Adipose tissue (tissue), 3 donors: ENCODE data around the gene NPHS1. TPM values are rescaled to one million over a fixed set of nuclear protein-coding genes. Genes with fewer than 3 reads are reported as not detected.

Experiments
- H3K27ac ChIP-seq: one replicate; pipeline ENCODE4 v1.5.1; 2013; ENCODE audit warnings: low read depth, low read length
- WGBS, 3 donors: extraction: QIAGEN DNeasy Blood & Tissue Kit; methylation state at CpG; one replicate each; pipeline ENCODE4 v1.1.7; 2013; 5-methylcytosine and 5-hydroxymethylcytosine counted together
- polyA plus RNA-seq, 3 donors: library from polyadenylated mRNA; stranded (reverse); fragments of 200-250 nt; gene quantifications; one replicate each; pipeline ENCODE4 v1.2.3, GENCODE V29; 2013
- donor health status: healthy with polysubstance abuse.
- donor health status: Bipolar disorder and iron deficiency.
- donor health status: healthy.

NPHS1 gene
- polyA plus RNA-seq, 3 donors: 0.42 to 13.6 TPM; not detected in 1

DNA sequence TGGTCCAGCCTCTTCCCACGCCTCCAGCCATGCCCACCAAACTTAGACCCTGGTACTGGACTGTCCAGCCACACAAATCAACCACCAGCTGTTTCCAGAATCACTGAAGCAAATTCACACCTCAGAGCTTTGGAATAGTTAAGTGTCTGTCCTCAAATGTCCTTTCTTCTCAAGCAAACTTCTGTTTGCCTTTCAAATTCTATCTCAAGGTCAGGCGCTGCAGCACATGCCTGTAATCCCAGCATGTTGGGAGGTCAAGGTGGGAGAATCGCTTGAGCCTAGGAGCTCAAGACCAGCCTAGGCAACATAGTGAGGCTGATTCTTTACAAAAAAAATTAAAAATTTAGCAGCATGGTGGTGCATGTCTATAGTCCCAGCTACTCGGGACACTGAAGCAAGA is 20.2 kb downstream of the NPHS1 start:
- WGBS, 3 donors: 27 to 79% (median 74%) methylated on average over 4 of the region's 4 CpGs
- no peak overlapping the region for H3K27ac ChIP-seq

DNA sequence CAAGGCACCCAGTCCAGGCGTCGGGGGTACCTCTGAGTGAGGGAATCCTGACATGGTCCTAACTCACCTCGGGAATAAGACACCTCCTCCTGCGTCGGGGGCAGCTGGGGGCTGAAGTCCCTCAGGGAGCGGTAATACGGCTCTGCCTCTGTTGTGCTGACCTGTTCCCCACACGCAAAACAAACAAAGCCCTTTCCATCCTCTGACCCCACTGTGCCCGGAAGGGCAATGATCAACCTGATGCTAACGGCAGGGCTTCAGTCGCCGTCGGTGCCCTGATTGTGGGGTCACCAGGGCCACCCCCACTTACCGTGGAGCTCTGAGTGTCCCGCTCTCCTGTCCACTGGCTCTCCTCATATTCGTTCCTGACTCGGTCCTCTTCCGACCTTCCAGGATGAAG is 21.3 kb downstream of the NPHS1 start:
- WGBS, 3 donors: 74 to 84% (median 75%) methylated on average over 18 of the region's 18 CpGs
- no peak overlapping the region for H3K27ac ChIP-seq

DNA sequence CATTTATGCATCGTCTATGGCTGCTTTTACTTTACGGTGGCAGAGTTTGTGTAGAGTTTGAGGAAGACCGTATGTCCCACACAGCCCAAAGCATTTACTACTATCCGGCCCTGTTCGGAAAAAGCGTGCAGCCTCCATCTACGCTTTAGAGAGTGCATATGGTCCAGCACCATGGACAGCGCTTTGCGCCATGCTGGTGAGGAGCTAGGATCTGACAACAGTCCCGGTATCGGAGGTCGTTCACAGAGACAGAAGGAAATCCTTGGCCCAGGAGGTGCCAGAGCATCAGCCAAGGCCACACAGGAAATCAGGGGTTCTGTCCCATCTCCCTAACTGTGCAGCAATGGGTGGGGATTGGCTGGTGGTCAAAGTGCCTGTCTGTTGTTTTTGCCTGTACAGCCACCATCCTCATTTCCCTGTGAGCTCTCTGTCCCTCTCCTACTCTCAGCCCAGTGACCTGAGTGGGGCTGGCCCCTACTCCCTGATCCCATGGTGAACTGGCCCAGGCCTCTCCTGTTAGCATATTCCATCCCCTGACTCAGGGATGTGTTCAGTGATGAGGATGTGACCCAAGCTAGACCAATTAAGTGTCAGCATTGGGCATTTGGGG is 23.5 kb downstream of the NPHS1 start:
- 7 to 55% (median 16%) methylated on average over 12 of the region's 12 CpGs for WGBS, 3 donors
- H3K27ac ChIP-seq: no peak overlapping the region

DNA sequence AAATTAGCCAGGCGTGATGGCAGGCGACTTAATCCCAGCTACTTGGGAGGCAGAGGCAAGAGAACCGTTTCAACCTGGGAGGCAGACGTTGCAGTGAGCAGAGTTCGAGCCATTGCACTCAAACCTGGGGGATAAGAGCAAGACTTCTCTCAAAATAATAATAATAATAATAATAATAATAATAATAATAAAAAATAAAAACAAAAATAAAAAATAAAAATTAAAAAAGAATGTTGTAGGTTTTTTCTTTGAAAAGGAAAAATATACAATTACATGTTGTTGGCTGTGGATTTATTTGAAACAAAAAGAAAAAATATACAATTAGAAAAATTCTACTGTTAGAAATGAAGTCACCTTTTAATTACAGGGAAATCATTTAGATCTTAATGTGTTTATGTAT is 28.2 kb downstream of the NPHS1 start:
- H3K27ac ChIP-seq: no peak overlapping the region
- 80 to 94% (median 87%) methylated on average over 5 of the region's 5 CpGs for WGBS, 3 donors

DNA sequence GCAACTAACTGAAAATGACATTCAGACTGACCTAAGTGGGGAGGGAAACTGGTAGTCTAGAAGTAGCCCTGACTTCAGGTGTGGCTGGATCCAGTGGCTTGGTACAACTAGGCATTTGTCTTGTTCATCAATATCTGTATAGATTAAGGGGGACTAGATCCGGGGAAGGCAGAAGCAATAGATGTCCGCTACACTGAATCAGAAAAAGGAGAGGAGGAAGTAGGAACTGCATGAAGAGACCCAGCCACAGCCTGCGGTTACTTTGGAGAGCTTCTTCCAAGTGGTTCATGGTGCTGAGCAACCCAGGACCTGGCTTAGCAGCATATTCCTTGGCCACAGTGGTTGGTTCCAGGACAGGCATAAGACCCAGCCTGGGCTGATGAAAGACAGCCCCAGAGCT is 29.7 kb downstream of the NPHS1 start:
- WGBS, 3 donors: 54 to 82% (median 64%) methylated on average over 3 of the region's 3 CpGs
- H3K27ac ChIP-seq: no peak overlapping the region

DNA sequence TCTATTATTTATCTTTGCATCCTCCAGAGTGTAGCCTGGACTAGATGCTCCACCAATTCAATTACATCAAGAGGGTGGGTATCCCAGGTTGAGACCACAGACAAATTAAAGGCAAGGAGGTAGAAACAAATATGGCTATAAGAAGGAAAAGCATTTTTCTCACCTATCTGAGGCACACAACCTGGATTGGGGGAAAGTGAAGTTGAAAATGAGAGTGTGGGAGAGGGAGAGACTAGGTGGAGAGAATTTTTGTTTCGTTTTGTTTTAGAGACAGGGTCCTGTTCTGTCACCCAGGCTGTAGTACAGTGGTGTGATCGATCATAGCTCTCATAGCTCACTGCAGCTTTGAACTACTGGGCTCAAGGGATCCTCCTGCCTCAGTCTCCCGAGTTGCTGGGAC is 33.9 kb downstream of the NPHS1 start:
- H3K27ac ChIP-seq: no peak overlapping the region
- 72 to 74% (median 74%) methylated on average over 3 of the region's 3 CpGs for WGBS, 3 donors

DNA sequence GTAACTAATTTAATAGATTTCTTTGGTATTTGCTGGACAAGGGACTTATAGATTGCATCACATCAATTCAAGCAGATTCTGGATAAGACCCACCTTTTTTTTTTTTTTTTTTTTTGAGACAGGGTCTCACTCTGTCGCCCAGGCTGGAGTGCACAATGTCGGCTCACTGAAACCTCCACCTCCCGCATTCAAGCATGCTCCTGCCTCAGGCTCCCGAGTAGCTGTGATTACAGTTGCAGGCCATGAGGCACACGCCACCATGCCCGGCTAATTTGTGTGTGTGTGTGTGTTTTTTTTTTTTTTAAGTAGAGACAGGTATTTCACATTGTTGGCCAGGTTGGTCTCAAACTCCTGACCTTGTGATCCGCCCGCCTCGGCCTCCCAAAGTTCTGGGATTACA is 35.5 kb downstream of the NPHS1 start:
- WGBS, 3 donors: 80 to 88% (median 85%) methylated on average over 6 to 9 of the region's 9 CpGs

DNA sequence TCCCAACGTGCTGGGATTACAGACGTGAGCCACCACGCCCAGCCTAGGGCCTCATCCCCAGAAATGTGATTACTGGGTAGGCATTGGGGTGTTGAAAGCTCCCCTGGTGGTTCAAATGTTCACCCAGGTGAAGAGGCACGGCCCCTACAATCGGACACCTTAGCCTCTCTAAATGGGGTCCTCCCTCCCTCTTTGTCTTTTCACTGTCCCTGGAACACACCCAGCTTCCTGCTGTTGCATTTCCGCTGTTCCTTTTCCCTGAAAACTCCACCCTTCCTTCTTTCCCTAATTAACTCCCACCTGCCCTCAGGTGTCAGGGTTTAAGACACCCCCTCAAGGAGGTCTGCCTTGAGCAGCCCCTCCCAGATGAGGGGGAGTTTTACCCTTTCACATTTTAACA is 36.0 kb downstream of the NPHS1 start:
- 30 to 59% (median 32%) methylated on average over 6 of the region's 6 CpGs for WGBS, 3 donors
- no peak overlapping the region for H3K27ac ChIP-seq

More for the DNA sequence above, 35.5 kb downstream of the NPHS1 start:
- no peak overlapping the region for H3K27ac ChIP-seq

DNA sequence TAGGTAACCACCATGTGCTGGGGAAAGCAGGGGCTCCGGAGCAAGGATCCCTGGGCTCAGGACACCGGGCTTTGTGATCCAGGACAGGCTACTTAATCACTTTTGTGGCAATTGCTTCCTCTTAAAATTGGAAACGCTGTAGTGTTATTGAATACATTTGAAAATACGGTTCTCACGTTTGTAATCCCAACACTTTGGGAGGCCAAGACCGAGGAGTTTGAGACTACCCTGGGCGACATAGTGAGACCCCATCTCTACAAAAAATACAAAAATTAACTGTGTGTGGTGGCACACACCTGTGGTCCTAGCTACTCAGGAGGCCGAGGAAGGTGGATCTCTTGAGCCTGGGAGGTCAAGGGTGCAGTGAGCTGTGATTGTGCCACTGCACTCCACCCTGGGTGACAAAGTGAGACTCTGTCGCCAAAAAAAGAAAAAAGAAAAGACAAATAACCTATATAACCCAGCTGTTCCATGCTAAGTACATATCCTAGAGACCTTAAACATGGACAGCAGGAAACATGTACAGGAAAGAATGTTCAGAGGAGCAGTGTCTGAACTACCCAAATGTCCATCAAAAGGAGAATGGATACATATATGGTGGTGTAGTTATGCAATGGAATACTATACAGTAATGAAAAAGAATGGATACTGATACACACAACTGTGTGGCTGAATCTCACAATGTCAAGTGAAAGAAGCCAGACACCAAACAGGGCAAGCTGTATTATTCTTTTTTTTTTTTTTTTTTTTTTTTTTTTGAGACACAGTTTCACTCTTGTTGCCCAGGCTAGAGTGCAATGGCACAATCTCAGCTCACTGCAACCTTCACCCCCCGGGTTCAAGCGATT is 39.0 kb downstream of the NPHS1 start:
- 70 to 86% (median 81%) methylated on average over 11 of the region's 11 CpGs for WGBS, 3 donors
- H3K27ac ChIP-seq: no peak overlapping the region

DNA sequence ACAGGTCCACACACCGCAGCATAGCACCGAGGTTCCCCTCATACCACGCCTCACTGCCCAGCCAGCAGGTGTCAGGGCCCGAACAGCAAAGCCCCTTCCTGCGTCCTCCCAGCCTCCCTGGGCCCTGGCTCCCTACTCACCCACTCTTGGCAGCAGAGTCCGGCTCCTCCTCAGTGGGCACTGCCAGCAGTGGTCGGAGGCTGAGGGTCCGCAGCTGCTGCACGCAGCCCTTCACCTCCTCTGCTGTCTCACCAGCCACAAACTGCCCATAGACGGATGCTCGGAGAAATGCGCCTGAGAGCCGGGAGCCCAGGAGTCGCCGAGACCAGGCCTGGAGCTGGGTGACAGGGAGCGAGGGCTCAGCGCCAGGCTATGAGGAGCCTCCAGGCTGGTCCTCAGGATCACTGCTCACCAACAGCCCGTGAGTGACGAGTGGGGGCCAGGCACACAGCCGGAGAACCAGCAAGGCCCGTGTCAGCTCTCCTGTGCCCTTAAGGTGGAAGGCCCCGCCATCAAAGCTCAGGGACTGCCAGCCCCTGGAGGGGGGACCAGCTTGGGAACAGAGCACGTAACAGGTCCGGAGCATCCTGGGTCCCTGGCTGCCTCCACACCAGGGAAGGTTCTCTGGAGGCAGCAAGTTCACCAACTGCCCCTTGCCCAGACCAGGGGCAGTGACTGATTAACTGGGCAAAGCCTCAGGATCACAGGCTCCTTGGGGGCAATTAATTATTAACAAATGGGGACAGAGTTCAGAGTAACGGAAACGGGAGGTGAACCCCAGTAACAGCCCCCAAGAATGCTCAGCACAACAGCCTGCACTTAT is 39.9 kb downstream of the NPHS1 start, which contains the start of gene PRODH2:
Gene PRODH2 (minus strand): TSS at position 626 of the 823 bp plus-strand sequence. CDS start 40 bp downstream, at position 586.
- 66 to 77% (median 70%) methylated on average over 26 of the region's 26 CpGs for WGBS, 3 donors
- H3K27ac ChIP-seq: no peak within 1 kb of the TSS

DNA sequence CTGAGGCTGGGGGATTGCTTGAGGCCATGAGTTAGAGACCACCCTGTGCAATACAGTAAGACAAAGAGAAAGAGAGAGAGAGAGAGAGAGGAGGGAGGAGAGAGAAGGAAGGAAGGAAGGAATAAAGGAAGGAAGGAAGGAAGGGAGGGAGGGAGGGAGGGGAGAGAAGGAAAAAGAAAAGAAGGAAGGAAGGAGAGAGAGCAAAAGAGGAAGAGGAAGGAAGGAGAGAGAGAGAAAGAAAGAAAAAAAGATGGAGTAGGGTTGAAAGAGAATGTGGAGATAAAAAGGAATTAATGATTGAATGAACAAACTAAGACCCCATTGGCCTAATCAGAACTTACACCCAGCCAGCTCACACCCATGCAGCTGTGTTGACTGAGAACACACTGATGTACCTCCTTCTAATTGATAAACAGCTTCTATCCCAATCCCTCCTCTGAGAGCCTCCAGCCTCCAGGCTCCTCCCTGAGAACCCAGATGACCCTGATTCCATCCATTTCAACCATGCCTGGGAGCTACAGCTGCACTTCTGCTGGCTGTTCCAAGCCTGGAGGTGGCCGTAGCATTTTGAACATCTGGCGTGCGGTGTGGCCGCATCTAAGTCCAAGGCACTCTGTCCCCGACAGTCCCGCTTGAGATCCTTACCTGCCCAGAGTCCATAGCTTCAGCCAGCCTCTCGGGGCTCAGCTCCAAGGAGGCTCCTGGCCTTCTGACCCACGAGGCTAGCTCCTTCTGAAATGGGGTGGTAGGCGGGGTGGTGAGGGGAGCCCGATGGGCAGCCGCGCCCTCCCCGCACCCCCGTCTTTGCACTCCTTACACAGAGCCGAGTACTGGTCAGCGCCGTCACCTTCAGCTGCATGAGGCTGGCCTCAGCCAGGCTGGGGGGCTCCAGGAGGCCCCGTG is 40.7 kb downstream of the NPHS1 start:
- no peak overlapping the region for H3K27ac ChIP-seq
- 67 to 85% (median 73%) methylated on average over 18 of the region's 18 CpGs for WGBS, 3 donors

DNA sequence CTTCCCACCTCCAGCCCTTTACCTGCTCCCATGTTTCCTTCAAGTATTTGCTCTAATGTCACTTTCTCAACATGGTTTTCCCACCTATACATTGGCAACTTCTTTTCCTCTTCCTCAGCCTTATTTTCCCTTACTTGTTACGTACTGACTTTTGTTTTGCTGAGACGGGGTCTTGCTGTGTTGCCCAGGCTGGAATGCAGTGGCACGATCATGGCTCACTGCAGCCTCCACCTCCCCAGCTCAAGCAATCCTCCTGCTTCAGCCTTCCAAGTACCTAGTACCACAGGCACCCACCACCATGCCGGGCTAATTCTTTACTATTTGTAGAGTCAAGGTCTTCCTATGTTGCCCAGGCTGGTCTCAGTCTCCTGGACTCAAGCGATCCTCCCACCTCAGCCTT is 44.7 kb downstream of the NPHS1 start:
- 88 to 95% (median 93%) methylated on average over 5 of the region's 5 CpGs for WGBS, 3 donors
- no peak overlapping the region for H3K27ac ChIP-seq

DNA sequence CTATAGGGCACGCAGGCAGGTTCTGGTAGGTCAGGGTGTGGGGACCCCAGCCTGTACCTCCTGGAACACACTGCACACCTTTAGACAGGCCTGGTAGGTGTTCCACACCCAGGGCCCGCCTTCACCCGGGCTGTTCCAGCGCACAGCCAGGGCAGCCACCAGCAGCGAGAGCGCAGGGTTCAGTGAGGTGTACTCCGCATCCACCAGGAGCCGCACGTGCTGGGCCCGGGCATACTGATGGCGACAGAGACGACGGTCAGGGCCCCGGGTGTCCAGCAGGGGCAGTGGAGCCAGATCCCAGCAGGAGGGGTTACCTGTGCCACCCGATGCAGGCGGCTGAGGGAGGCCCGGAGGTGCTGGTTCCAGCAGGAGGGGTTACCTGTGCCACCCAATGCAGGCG is 45.7 kb downstream of the NPHS1 start:
- WGBS, 3 donors: 80 to 92% (median 89%) methylated on average over 18 of the region's 18 CpGs
- no peak overlapping the region for H3K27ac ChIP-seq

DNA sequence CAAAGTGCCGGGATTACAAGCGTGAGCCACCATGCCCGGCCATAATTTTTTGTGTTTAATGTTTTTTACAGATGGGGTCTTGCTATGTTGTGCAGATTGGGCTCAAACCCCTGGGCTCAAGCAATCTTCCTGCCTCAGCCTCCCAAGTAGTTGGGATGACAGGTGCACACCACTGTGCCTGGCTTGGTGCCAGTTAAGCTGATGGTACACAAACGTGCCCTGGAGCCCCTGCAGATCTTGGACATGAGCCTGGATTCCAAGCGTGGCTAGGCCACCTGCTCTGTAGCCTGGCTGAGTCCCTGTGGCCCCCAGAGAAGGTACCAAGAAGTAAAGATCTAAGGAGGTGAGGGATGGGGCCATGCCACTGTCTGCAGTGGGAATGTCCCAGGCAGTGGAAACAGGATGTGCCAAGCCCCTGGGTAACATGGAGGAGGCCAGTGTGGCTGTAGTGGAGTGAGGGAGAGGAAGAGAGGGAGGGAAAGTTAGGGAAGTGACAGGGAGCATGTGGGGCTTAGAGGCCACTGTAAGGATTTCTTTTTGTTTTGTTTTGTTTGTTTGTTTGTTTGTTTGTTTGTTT is 46.7 kb downstream of the NPHS1 start:
- no peak overlapping the region for H3K27ac ChIP-seq
- 60 to 69% (median 67%) methylated on average over 5 of the region's 5 CpGs for WGBS, 3 donors

DNA sequence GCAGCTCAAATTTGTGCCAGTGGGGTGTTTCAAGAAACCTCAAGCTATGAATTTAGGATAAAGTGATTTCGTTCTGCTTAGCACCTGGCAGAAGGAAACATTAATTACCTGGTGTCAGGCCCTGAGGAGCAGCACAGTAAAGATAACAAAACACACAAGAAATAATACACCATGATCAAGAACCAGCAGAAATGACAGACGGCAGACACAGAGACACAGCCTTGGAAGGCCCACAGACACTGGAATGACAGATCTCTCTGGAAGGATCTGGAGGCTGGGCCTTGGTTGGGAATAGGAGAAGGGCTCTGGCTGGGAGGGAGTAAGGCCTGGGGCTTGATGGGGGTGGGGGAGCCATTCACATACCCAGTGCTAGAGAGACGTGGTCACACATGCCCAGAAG is 50.5 kb downstream of the NPHS1 start:
- no peak overlapping the region for H3K27ac ChIP-seq
- 51 to 79% (median 59%) methylated on average over 3 of the region's 3 CpGs for WGBS, 3 donors

DNA sequence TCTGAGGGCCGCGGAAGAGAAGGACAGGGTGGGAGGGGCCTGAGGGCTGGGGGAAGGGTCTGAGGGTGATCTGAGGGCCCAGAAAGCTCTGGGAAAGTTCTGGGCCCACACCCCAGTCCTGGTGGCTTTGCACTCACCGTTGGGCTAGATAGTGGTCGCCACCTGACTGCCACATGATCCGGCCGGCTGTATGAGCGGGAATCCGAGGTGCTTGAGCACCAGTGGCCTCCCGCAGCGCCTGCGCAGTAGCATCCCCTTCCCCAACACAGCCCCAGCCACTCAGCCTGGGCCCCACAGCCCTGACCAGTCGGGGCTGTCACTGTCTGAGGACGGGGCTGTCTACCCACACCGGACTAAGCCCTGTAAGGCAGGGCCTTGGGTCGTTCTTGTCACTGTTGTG is 54.6 kb downstream of the NPHS1 start:
- WGBS, 3 donors: 3 to 28% (median 11%) methylated on average over 11 to 15 of the region's 15 CpGs
- H3K27ac ChIP-seq: no peak overlapping the region

DNA sequence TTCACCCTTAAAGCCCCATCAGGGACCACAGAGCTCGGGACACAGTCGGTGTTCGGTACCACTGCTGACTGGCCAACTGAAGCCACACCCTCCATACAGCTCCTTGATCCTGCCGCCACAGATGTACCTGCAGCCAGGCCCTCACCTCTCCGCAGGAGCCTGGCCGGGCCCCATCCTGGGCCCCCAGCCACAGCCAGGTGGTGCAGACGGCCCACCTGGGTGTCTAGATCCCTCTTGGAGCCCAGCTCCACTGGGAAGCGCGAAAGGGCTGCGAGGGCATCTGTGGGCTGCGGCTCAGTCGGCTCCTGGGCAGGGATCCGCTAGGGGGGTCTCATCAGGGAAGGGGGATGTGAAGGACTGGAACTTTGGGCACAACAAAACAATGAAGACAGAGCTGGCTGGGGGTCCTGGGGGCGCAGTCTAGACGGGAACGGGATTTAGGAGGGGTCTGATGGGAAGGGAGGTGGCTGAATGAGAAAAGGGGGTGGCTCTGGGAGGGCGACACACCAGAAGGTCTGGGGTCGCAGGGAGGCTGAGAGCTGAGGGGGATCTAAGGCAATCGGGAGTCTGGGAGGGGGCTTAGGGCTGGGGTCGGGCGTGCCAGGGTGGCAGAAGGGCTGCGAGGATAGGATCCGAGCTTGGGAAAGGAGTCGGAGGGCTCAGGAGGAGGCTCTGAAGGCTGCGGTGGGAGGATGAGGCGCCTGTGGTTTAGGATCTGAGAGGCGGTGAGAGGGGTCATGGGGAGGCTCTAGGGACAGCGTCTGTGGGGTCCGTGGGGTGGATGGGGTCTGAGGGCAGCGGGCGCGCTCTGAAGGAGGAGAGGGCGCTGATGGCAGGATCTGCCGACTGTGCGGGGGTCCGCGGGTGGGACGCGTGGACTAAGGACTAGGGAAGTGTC is 55.4 kb downstream of the NPHS1 start:
- WGBS, 3 donors: 15 to 31% (median 16%) methylated on average over 39 of the region's 39 CpGs
- H3K27ac ChIP-seq: no peak overlapping the region
